ENCODE data around the gene RPL35.
A peak's percentile ranks its signal among the peaks of the same experiment; 100 is the strongest.

Gene RPL35

DNA sequence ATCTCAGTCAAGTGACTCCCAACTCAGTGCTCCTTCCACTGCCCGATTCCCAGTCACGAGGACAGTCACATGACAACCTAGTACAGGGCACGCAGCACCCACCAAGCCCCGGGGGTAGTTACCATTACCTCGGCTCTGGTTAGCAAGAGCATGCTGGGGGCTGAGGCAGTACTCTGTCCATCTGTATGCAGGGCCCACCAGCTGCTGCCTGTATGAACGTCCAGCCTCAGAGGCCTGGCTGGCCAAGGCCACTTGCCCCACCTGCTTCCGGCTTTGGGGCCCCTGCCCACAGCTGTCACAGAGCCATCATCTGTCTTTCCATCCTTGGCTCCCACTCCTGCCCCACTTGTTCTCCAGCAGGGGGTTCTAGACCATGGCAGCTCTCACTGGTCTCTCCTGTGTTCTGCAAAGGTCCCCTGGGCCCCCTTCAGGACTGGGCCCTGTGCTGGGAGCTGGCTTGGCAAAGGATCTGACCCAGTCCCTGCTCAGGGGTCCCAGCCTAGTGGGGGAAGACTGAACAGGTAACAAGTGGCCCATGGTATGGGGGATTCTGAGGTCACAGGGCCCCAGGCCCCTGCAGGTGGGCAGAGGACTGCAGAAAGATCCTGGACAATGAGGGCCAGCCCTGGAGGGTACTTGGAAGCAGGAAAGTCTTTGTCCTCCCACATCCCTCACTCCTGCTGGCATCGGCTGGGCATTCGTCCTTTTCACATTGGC, 3.3 kb downstream of the RPL35 start:
- Histone ChIP-seq H3K9ac (ENCODE audit: low read length) (peak overlapping the region; percentile 13), H3K27ac (ENCODE audit: low read depth, low read length) (no peak overlapping the region), H3K36me3 (ENCODE audit: insufficient read depth, low read length) (peaks cover 37% of the 10 kb centered on the region), H3K4me1 (ENCODE audit: insufficient read depth, low read length) (peaks cover 18% of the 10 kb centered on the region), H3K27me3 (ENCODE audit: control insufficient read depth in 1 of 2, insufficient read depth in 2 of 2, low read length in 2 of 2) (no peaks in the 10 kb centered on the region), H3K4me3 (ENCODE audit: low read depth in 1 of 2, low read length in 2 of 2) (no peak overlapping the region), H3K9me3 (ENCODE audit: low read length) (no peaks in the 10 kb centered on the region)

DNA sequence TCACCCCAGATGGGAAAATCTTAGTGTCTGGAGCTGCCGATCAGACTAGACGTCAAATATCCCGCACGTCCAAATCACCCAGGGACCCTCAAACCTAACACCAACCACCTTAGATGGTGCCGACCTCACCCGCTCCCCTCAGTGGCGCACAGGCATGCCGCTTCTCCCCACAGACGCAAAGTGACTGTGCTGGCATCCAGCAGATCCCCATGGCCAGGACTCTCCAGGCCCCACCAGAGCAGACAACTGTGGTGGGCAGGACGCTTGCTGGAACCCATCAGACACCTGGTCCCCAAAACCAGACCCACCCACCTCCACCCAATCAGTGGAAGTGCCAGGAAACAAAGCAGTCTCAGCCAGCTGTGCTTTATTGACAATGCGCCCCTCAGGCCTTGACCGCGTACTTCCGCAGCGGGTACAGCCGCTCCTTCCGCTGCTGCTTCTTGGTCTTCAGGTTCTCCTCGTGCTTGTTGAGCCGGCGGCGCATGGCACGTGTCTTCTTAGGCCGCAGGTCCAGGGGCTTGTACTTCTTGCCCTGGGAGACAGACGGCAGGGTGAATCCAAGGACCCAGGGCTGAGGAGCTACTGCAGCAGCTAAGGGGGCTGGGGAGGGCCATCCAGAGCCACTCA, 4.1 kb downstream of the RPL35 start:
- peaks cover 37% of the 10 kb centered on the region for H3K36me3 ChIP-seq (ENCODE audit: insufficient read depth, low read length)

DNA sequence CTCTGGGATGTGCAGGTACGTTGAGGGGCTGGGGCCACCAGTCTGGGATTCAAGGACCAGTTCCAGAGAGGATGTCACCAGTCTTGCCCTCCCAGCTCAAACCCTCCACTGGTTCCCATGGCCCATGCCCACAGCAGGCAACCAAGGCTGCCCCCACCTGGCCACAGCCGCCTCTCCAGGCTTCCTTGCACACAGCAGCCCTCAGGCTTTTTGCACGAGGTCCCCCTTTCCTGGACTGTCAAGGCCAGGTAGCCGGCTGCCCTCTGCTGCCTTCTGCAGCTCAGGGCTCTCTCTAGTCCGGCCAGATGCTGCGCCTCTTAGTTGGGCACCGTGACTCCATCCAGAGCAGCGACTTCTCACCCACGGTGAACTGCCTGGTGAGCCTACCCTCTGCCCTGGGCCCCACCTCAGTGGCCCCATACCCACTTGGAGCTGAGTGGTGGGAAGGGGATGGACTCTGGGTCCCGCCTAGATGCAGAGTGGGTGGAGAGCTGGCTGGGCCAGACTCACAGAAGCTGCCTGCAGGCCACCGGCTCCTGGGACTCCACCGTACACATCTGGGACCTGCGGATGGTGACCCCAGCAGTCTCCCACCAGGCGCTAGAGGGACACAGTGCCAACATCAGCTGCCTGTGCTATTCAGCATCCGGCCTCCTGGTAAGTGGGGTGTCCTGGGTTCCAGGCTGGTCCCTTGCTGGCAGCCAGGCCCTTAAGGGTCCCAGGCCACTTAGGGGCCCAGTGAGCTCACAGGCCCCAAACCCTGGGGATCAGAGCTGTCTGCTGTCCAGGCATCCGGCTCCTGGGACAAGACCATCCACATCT, 5.6 kb downstream of the RPL35 start:
- Histone ChIP-seq H3K9ac (ENCODE audit: low read length) (no peak overlapping the region), H3K9me3 (ENCODE audit: low read length) (no peaks in the 10 kb centered on the region), H3K4me1 (ENCODE audit: insufficient read depth, low read length) (peaks cover 26% of the 10 kb centered on the region), H3K27ac (ENCODE audit: low read depth, low read length) (no peak overlapping the region), H3K4me3 (ENCODE audit: low read depth in 1 of 2, low read length in 2 of 2) (no peak overlapping the region), H3K36me3 (ENCODE audit: insufficient read depth, low read length) (peaks cover 37% of the 10 kb centered on the region), H3K27me3 (ENCODE audit: control insufficient read depth in 1 of 2, insufficient read depth in 2 of 2, low read length in 2 of 2) (no peaks in the 10 kb centered on the region)

More for the DNA sequence above, 4.1 kb downstream of the RPL35 start:
- no peak overlapping the region for H3K4me3 ChIP-seq (ENCODE audit: low read depth in 1 of 2, low read length in 2 of 2)
- no peak overlapping the region for H3K27ac ChIP-seq (ENCODE audit: low read depth, low read length)
- H3K9ac ChIP-seq (ENCODE audit: low read length), result no peak overlapping the region
- H3K27me3 ChIP-seq (ENCODE audit: control insufficient read depth in 1 of 2, insufficient read depth in 2 of 2, low read length in 2 of 2), result no peaks in the 10 kb centered on the region
- H3K9me3 ChIP-seq (ENCODE audit: low read length), result no peaks in the 10 kb centered on the region
- H3K4me1 ChIP-seq (ENCODE audit: insufficient read depth, low read length), result peaks cover 22% of the 10 kb centered on the region

DNA sequence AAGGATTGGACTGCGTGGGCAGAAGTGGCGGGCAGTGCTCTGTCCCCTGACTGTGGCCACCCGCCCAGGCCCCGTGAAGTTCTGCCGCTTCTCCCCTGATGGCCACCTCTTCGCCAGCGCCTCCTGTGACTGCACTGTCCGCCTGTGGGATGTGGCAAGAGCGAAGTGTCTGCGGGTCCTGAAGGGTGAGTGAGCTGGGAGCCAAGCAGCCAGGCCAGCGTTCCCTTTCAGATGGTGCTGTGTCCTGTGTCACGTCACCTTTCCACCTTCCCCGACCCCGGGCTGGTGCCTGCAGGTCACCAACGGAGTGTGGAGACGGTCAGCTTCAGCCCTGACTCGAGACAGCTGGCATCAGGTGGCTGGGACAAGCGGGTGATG, 6.2 kb downstream of the RPL35 start:
- H3K36me3 ChIP-seq (ENCODE audit: insufficient read depth, low read length), result peaks cover 37% of the 10 kb centered on the region

DNA sequence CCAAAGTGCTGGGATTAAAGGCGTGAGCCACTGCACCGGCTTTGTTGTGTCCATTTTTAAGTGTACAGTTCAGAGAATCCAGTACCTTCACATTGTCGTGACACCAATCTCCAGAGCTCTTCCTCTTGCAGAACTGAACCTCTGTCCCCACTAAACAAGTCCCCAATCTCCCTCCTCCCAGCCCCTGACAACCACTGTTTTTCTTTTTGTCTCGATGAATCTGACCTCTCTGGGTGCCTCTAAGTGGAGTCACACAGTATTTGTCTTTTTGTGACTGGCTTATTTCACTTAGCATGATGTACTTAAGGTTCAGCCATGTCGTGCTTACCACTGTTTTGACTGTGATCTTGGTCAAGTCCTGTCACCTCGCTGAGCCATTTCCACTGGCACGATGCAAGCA, 6.9 kb downstream of the RPL35 start:
- H3K4me1 ChIP-seq (ENCODE audit: insufficient read depth, low read length), result peaks cover 13% of the 10 kb centered on the region

More for the DNA sequence above, 6.2 kb downstream of the RPL35 start:
- Histone ChIP-seq H3K4me3 (ENCODE audit: low read depth in 1 of 2, low read length in 2 of 2) (no peak overlapping the region), H3K4me1 (ENCODE audit: insufficient read depth, low read length) (peaks cover 20% of the 10 kb centered on the region), H3K9me3 (ENCODE audit: low read length) (no peaks in the 10 kb centered on the region), H3K9ac (ENCODE audit: low read length) (no peak overlapping the region), H3K27ac (ENCODE audit: low read depth, low read length) (no peak overlapping the region), H3K27me3 (ENCODE audit: control insufficient read depth in 1 of 2, insufficient read depth in 2 of 2, low read length in 2 of 2) (no peaks in the 10 kb centered on the region)

DNA sequence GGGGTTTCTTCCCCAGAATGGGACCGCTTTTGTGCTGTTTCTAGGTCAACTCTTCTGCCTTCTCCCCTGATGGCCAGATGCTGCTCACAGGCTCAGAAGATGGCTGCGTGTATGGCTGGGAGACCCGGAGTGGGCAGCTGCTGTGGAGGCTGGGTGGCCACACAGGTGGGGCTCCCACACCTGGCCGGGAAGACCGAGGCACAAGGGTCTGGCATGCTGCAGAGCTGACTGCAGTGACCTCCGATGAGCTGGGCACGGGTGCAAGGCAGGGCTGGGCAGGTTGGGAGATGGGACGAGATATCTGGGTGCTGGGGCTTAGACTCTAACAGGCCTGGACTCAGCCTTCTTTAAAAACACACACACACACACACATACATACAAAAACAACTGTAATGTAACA, 7.6 kb downstream of the RPL35 start:
- Histone ChIP-seq H3K36me3 (ENCODE audit: insufficient read depth, low read length) (peaks cover 24% of the 10 kb centered on the region), H3K9ac (ENCODE audit: low read length) (no peak overlapping the region), H3K4me3 (ENCODE audit: low read depth in 1 of 2, low read length in 2 of 2) (no peak overlapping the region), H3K27ac (ENCODE audit: low read depth, low read length) (no peak overlapping the region), H3K4me1 (ENCODE audit: insufficient read depth, low read length) (peaks cover 12% of the 10 kb centered on the region), H3K9me3 (ENCODE audit: low read length) (no peaks in the 10 kb centered on the region), H3K27me3 (ENCODE audit: control insufficient read depth in 1 of 2, insufficient read depth in 2 of 2, low read length in 2 of 2) (no peaks in the 10 kb centered on the region)

More for the DNA sequence above, 6.9 kb downstream of the RPL35 start:
- no peak overlapping the region for H3K27ac ChIP-seq (ENCODE audit: low read depth, low read length)
- no peak overlapping the region for H3K9ac ChIP-seq (ENCODE audit: low read length)
- H3K27me3 ChIP-seq (ENCODE audit: control insufficient read depth in 1 of 2, insufficient read depth in 2 of 2, low read length in 2 of 2), result no peaks in the 10 kb centered on the region
- H3K36me3 ChIP-seq (ENCODE audit: insufficient read depth, low read length), result peaks cover 31% of the 10 kb centered on the region
- H3K4me3 ChIP-seq (ENCODE audit: low read depth in 1 of 2, low read length in 2 of 2), result no peak overlapping the region
- no peaks in the 10 kb centered on the region for H3K9me3 ChIP-seq (ENCODE audit: low read length)

DNA sequence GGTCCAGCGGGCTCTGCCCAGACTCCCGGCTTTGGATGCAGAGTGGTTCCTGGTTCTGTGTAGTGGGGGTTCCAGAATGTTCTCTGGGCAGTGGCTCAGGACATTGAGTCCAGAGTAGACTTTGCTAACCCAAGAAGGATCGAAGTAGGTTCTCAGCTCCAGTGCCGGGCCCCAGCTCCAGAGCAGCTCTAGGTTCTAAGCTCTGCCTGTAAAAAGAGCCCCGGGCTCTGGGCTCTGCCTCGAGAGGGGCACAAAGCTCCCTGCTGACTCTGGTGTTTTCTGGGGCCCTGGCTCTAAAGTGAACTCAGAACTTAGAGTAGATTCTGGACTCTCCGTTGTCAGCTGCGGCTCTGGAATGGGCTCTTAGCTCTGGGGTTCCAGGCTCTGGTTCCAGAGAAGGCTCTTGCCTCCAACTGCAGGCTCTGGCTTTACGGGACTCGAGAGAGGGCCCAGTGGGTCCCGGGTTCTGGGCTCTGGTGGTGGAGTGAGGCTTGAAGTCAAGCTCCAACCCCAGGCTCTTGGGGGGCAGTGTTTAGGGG, 8.1 kb downstream of the RPL35 start:
- Histone ChIP-seq H3K4me1 (ENCODE audit: insufficient read depth, low read length) (peaks cover 12% of the 10 kb centered on the region), H3K36me3 (ENCODE audit: insufficient read depth, low read length) (peaks cover 19% of the 10 kb centered on the region), H3K9me3 (ENCODE audit: low read length) (no peaks in the 10 kb centered on the region), H3K27ac (ENCODE audit: low read depth, low read length) (peak overlapping the region; percentile 52), H3K9ac (ENCODE audit: low read length) (no peak overlapping the region), H3K4me3 (ENCODE audit: low read depth in 1 of 2, low read length in 2 of 2) (peak overlapping the region in 1 of 2 donors; percentile 36), H3K27me3 (ENCODE audit: control insufficient read depth in 1 of 2, insufficient read depth in 2 of 2, low read length in 2 of 2) (no peaks in the 10 kb centered on the region)

DNA sequence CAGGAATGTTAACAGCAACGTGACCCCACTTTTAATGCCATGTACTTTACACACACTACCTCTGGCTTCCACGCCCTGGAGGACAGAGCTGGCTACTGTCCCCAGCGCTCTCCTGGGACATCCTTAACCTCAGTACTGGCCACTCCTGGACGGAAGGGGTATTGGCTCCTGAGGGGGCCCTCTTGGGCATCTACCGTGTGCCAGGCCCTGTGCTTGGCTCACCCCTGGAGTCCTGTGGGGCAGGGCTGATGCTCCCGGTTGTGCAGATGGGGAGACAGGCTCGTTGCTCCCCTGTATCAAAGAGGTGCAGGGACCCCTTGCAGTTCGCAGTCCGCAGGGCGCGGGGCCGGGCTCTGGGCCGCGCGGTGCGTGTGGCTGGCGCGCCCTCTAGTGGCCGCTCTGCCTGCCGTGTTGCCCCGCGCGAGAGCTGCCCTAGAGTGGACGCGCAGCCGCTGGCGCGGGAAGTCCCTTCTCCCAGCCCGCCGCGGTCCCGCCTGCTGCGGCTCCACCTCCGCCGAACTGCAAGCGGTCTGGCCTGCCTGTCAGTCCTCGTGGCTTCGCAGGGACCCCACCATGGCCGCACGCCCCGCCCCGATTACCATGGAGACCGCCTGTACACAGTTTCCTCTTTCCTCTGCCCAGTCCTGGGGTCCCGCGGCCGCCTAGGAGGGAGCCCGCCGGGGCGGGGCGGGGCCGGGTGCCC, 8.8 kb downstream of the RPL35 start, which contains the start of gene WDR38:
Gene WDR38, plus strand, starts transcription at position 632 of the 703 bp plus-strand sequence. CDS start 72 bp downstream, outside the sequence.
- H3K27ac ChIP-seq (ENCODE audit: low read depth, low read length), result peak within 1 kb of the TSS; percentile 52
- no peaks in the 10 kb centered on the region for H3K27me3 ChIP-seq (ENCODE audit: control insufficient read depth in 1 of 2, insufficient read depth in 2 of 2, low read length in 2 of 2)
- H3K9me3 ChIP-seq (ENCODE audit: low read length), result no peaks in the 10 kb centered on the region
- H3K36me3 ChIP-seq (ENCODE audit: insufficient read depth, low read length), result peaks cover 12% of the 10 kb centered on the region
- H3K4me3 ChIP-seq (ENCODE audit: low read depth in 1 of 2, low read length in 2 of 2), result peak within 1 kb of the TSS; percentile 36 to 52
- H3K4me1 ChIP-seq (ENCODE audit: insufficient read depth, low read length), result peaks cover 12% of the 10 kb centered on the region
- H3K9ac ChIP-seq (ENCODE audit: low read length), result no peak within 1 kb of the TSS

DNA sequence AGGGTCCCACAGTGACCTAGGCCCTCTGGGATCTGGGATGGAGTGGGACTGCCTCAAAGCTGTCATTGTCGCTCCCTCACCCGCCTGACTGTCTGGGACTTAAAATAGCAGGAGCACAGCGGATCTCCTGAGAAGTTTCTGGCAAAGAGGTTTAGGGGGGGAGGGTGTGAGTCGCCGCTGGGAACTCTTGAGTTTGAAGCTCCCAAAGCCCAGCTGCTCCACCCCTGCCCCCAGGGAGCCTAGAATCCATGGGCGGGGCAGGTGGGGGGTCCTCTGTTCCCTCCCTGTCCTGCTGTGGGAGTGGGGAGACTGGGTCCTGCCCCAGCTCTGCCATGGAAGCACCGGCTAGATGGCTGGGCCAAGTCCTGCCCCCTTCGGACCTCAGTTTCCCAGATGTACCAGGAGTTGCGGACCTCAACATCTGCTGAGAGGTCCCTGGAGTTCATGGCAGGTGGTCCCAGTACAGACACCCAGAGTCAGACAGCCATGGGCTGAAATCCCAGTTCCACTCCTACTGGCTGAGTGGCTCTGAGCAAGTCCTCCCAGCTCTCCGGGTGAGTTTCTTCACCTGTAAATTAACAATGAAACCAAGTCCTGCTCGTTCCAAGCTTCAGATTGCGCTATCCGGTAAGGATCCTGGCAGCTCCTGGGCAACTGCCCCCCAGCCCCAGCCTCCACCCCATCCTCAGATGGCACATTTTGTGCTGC, 9.5 kb downstream of the RPL35 start:
- Histone ChIP-seq H3K4me3 (ENCODE audit: low read depth in 1 of 2, low read length in 2 of 2) (peak overlapping the region; percentile 36 to 52), H3K36me3 (ENCODE audit: insufficient read depth, low read length) (peaks cover 5% of the 10 kb centered on the region), H3K4me1 (ENCODE audit: insufficient read depth, low read length) (peaks cover 12% of the 10 kb centered on the region), H3K27ac (ENCODE audit: low read depth, low read length) (peak overlapping the region; percentile 52), H3K9ac (ENCODE audit: low read length) (no peak overlapping the region), H3K9me3 (ENCODE audit: low read length) (no peaks in the 10 kb centered on the region), H3K27me3 (ENCODE audit: control insufficient read depth in 1 of 2, insufficient read depth in 2 of 2, low read length in 2 of 2) (no peaks in the 10 kb centered on the region)

DNA sequence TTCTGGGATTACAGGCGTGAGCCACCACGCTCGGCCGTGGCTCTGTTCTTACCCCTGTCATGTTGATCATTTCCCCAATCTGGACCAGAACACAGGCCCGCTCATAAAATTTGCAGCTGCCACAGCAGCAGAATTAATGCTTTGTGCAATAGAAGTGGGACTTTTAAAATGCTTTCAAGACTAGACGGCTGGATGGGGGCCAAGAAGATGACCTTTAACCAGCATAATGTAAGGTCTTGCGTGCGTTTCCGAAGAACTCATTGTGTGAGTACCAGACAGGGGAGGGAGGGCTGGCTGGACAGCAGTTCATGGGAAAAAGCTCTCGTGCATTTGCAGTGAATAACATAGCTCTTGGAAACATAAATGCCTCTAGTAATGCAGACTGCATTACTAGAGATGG, 12.0 kb downstream of the RPL35 start:
- no peaks in the 10 kb centered on the region for H3K36me3 ChIP-seq (ENCODE audit: insufficient read depth, low read length)
- H3K9me3 ChIP-seq (ENCODE audit: low read length), result no peaks in the 10 kb centered on the region
- no peak overlapping the region for H3K4me3 ChIP-seq (ENCODE audit: low read depth in 1 of 2, low read length in 2 of 2)
- H3K9ac ChIP-seq (ENCODE audit: low read length), result no peak overlapping the region
- peaks cover 12% of the 10 kb centered on the region for H3K4me1 ChIP-seq (ENCODE audit: insufficient read depth, low read length)
- no peaks in the 10 kb centered on the region for H3K27me3 ChIP-seq (ENCODE audit: control insufficient read depth in 1 of 2, insufficient read depth in 2 of 2, low read length in 2 of 2)
- H3K27ac ChIP-seq (ENCODE audit: low read depth, low read length), result no peak overlapping the region
